ENCODE data around the gene TRIM27.
"Not testable (repeated sequence)": the region's sequence is repeated elsewhere in the genome, so short reads cannot be mapped to it uniquely, and the experiment has no call there.

TRIM27 gene

DNA sequence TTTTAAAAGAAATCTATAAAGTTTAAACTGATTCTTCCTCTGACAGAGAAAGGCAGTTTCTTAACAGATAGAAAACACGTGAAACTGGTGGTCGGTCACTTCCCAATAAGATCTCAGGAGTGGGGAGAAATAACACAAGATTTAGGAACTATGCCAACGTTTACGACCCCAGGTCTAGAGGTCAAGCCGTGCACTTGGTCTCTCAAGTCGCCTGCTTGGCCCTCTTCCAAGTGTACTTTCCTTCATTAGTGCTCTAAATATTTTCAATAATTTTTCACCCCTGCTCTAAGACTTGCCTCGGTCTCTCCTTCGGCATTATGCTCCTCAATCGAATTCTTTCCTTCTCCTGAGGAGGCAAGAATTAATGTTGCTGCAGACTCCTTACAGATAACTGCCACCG lies 61.7 kb downstream of the TRIM27 start:
- DNase-seq = no peak

DNA sequence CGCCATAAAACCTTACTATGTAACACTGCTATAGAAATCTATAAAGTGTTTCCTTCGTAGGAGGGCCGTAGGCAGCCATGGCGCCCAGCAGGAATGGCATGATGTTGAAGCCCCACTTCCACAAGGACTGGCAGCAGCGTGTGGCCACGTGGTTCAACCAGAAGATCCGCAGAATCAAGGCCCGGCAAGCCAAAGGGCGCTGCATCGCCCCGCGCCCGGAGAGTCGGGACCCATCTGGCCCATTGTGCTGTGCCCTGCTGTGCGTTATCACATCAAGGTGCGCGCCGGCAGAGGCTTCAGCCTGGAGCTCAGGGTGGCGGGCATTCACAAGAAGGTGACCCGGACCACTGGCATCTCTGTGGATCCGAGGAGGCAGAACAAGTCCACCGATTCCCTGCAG lies 62.4 kb downstream of the TRIM27 start:
- DNase-seq = no peak

DNA sequence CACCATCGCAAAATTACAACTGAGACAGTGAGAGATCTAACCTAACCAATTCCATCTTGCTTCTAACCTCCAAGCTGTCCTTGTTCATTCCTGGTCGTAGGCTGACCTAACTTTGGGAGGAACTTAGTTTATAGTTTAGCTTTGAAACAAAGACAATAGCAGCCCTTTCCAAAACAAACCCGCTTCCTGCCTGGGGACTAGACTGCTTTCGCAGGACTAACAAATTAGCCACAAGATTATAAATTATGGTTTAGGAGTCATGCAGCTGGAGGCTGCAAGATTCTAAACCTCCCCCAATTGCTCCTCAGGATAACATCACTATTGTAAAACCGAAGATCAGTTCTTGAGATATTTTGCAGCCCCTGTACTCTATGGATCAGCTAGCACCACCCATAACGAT lies 63.2 kb downstream of the TRIM27 start:
- no peak for DNase-seq

DNA sequence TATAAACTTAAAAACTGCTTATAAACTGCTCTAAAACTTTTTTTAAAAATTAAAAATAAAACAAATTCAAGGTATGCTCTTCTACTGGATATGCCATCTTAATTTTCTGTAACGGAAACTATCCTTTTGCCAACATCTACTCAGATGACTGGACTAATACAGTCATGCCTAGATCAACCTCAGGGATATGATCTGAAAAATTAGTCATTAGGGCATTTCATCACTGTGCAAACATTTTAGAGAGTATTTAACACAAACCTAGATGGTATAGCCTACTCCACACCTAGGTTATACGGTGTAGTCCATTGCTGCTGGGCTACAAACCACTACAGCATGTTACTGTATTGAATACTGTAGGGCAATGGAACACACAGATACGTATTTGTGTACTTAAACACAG lies 64.8 kb downstream of the TRIM27 start:
- no peak for DNase-seq

DNA sequence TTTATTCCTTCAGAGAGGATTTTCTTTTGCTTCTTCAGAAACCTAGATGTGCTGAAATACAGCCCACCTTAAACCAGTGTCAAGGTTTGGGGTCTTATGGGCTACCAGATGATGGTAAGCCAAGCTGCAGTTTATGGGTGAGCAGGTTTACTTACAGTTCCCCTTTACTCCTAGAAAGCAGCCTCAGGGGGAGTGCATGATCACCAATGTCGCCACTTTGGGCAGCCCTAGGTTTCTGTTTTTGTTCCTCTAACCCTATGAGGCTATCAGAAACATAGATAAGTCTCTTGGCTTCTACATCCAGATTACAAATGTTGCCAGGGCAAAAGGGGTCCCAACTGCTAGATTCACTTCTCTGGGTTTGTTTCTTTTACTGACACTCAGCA lies 67.2 kb downstream of the TRIM27 start:
- DNase-seq = no peak

DNA sequence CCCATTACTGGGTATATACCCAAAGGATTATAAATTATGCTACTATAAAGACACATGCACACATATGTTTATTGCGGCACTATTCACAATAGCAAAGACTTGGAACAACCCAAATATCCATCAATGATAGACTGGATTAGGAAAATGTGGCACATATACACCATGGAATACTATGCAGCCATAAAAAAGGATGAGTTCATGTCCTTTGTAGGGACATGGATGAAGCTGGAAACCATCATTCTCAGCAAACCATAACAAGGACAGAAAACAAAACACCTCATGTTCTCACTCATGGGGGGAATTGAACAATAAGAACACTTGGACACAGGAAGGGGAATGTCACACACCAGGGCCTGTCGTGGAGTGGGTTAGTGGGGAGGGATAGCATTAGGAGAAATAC lies 69.4 kb downstream of the TRIM27 start:
- DNase-seq = not testable (repeated sequence)

Data from stimulated activated CD4-positive, alpha-beta T cell treated with anti-CD3 and anti-CD28 coated beads, Interleukin-15, amount 100 ng/mL, for 24 hours (primary cell).